Measurements from ENCODE around the gene MT1A.

MT1A gene

DNA sequence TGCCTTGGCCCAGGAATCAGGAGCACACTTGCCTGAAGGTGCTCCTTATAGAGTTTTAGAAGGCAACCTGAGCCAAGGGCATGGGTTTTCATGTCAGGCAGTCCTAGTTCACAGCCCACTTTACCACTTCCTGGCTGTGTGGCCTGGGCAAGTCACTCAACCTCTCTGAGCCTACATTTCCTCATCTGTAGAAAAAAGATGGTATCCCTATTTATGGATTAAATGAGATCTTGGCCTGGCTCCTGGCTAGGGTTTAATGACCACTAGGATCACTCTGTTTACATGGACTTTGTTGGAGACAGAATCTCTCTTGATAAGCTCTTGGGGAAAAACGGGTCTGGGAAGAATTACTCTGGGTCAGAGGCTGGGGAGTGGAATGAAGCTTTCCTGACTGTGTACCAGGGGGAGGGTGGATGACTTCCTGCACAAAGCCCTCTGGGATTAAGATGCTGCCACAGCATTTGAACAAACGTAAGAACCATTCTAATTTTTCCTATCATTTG is 27.8 kb upstream of the MT1A start:
- no peak overlapping the region for H3K4me3 ChIP-seq (ENCODE audit: low read depth, low read length)
- DNase-seq (ENCODE audit: low read depth): no peak
- TF ChIP-seq, protein P1, sequence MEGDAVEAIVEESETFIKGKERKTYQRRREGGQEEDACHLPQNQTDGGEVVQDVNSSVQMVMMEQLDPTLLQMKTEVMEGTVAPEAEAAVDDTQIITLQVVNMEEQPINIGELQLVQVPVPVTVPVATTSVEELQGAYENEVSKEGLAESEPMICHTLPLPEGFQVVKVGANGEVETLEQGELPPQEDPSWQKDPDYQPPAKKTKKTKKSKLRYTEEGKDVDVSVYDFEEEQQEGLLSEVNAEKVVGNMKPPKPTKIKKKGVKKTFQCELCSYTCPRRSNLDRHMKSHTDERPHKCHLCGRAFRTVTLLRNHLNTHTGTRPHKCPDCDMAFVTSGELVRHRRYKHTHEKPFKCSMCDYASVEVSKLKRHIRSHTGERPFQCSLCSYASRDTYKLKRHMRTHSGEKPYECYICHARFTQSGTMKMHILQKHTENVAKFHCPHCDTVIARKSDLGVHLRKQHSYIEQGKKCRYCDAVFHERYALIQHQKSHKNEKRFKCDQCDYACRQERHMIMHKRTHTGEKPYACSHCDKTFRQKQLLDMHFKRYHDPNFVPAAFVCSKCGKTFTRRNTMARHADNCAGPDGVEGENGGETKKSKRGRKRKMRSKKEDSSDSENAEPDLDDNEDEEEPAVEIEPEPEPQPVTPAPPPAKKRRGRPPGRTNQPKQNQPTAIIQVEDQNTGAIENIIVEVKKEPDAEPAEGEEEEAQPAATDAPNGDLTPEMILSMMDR (IDR thresholded peaks at IDR 0.05; ENCODE audit: insufficient read depth, low read depth, low read length, missing control alignments): no peak

DNA sequence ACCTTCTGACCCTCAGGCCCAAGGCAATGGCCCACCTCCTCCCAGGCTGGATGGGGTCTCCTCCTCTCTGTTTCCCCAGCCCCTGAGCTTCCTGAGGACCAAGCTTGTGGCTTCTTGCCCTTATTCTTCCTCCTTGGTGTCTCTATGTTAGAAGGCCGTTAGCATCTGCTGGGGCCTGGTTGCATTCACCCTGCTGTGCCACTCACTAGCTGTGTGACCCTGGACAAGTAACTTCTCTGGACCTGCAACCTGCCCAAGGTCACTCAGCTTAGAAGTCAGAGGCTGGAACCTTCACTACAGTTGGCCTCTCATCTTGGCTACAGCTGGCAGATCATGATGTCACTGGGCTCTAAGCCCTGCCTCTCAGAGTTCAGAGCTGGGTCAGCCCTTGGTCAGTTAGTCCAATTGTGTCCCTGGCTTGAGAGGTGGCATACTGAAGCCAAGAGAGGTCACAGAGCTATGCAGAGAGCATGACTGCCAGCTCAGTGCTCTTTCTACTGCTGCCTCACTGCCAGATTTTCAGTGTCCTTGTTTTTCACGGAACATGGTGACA is 27.1 kb upstream of the MT1A start:
- no peak for DNase-seq (ENCODE audit: low read depth)
- H3K4me3 ChIP-seq (ENCODE audit: low read depth, low read length): no peak overlapping the region
- TF ChIP-seq, protein P1 (IDR thresholded peaks at IDR 0.05; ENCODE audit: insufficient read depth, low read depth, low read length, missing control alignments): no peak

DNA sequence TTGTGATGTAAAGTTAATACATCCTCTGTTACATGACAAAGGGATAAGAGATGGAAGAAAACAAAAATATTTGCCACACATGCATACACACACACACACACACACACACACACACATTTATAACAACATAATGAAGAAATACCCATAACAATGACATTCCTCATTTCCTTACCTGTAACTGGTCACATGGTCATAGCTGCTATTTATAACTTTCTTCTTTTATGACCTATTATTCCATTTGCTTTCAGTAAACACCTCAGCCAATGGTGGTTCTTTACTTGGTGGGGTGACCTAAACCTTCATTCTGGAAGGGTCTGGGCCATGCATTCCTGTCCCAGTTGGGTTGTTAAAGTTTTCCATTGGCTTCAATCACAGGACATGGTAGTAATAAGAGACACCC is 24.8 kb upstream of the MT1A start:
- TF ChIP-seq, protein P1 (IDR thresholded peaks at IDR 0.05; ENCODE audit: insufficient read depth, low read depth, low read length, missing control alignments): no peak
- no peak overlapping the region for H3K4me3 ChIP-seq (ENCODE audit: low read depth, low read length)

DNA sequence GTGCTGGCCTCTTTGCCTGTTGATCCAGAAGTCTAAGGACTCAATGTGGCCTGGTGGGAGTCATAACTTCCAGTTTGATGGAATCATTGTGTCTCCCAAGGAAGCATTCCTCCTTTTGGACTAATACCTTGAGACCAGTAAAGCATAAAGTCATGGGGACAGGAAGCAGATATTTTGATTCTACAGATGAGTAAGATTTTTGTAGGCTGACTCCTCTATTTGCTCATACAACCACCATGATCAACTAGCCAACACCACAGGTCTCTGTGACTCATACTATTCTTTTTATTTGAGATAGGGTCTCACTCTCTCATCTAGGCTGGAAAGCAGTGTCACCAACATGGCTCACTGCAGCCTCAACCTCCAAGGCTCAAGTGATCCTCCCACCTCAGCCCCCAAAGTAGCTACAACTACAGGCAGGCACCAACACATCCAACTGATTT is 23.9 kb upstream of the MT1A start:
- TF ChIP-seq, protein P1 (IDR thresholded peaks at IDR 0.05; ENCODE audit: insufficient read depth, low read depth, low read length, missing control alignments): no peak
- no peak overlapping the region for H3K4me3 ChIP-seq (ENCODE audit: low read depth, low read length)
- DNase-seq (ENCODE audit: low read depth): peak; percentile 33

More for the DNA sequence above, 24.8 kb upstream of the MT1A start:
- DNase-seq (ENCODE audit: low read depth): no peak

DNA sequence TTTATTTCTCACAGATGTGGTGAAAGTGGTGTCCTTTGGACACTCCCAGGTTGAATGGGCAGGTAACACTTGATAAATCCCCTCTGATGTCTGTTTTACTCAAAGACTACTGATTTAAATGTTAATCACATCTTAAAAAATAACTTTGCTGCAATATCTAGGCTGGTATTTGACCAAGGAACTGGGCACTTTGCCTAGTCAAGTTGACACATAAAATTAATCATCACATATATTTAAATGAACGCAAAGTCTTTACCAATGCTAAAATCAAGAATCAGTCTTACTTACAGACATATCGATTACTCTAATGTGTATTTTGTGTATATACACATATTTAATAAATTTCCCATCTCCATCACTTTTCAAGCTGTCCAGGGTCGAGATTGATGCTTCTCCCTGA is 23.1 kb upstream of the MT1A start:
- DNase-seq (ENCODE audit: low read depth): no peak
- TF ChIP-seq, protein P1 (IDR thresholded peaks at IDR 0.05; ENCODE audit: insufficient read depth, low read depth, low read length, missing control alignments): no peak
- no peak overlapping the region for H3K4me3 ChIP-seq (ENCODE audit: low read depth, low read length)

DNA sequence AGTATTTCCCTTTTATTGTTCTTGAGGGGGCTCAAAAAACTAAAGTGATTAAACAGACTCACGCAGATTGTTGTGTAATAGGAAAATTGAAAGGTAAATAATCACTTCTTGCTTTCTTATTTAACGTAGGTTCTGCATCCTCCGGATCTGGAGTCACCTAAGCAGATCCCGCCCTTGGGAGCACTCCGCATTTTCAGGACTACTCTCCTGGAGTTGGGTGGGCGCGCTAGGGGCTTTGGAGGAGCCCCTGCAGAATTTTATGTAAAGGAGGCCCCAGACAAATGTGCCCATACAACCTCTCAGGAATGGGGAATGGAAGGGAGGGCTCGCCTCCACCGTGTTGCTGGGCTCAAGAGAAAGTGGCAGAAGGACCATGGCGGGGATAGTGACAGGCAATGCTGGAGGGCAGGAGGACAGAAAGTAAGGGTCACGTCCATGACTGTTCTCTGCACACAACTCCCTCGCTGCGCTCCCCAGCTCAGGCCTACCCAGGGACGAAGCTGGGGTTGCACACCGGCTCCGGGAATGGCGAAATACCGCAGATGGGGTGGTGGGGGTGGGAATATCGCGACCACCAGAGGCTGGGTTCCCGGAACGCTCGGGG is 21.8 kb upstream of the MT1A start:
- no peak for DNase-seq (ENCODE audit: low read depth)
- TF ChIP-seq, protein P1 (IDR thresholded peaks at IDR 0.05; ENCODE audit: insufficient read depth, low read depth, low read length, missing control alignments): no peak
- no peak overlapping the region for H3K4me3 ChIP-seq (ENCODE audit: low read depth, low read length)

Measured in GM12865 (cell line).